Epithelial cell of esophagus (primary cell): Measurements from ENCODE around the gene PCED1B.
"Not testable (repeated sequence)": the region's sequence is repeated elsewhere in the genome, so short reads cannot be mapped to it uniquely, and the experiment has no call there.

Source experiments
- DNase-seq: peaks from one replicate; pipeline ENCODE4 v3.0.0; 2010; ENCODE audit warnings: low read depth
- H3K4me3 ChIP-seq: 2 replicates; pipeline ENCODE4 v1.5.1; 2011; ENCODE audit warnings: mild to moderate bottlenecking, low read length, control low read depth
- CTCF ChIP-seq: IDR thresholded peaks from 2 replicates; pipeline ENCODE4 v1.5.1; 2011; ENCODE audit warnings: low read depth, mild to moderate bottlenecking, low read length, control low read depth, inconsistent platforms; ENCODE audit not compliant: insufficient read depth; ENCODE audit errors: missing control alignments

The PCED1B gene

GRCh38 chr12:47053961-47054360, 25.5 kb upstream of the PCED1B start:
- no peak for DNase-seq
- H3K4me3 ChIP-seq, result no peak overlapping the region
- no peak for TF ChIP-seq CTCF

GRCh38 chr12:47054659-47055058, 24.8 kb upstream of the PCED1B start:
- no peak for DNase-seq
- H3K4me3 ChIP-seq, result no peak overlapping the region
- no peak for TF ChIP-seq CTCF

DNA sequence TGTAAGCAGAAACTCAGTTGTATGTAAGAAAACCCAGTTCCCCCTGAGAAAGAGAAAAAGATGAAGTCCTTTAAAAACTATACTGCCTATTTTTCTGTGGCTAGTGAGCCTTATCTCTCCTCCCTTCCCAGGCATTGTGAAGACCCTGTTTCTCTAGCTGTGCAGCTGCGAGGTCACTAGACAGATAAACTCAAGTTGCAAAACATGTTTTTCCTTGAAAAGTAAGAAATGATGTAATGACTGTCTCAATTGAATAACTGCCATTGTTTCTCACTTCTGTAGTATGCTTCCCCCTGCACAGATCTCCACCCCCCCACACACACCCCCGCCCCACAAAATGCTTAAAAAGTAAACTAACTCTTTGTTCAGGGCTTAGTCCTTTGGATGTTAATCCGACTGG, 23.6 kb upstream of the PCED1B start:
- H3K4me3 ChIP-seq, DNase-seq: not testable (repeated sequence)

- not testable (repeated sequence) for DNase-seq, H3K4me3 ChIP-seq
Observed at GRCh38 chr12:47056944-47057343, 22.5 kb upstream of the PCED1B start.

GRCh38 chr12:47058640-47059039, 20.8 kb upstream of the PCED1B start:
- H3K4me3 ChIP-seq, DNase-seq: not testable (repeated sequence)

DNA sequence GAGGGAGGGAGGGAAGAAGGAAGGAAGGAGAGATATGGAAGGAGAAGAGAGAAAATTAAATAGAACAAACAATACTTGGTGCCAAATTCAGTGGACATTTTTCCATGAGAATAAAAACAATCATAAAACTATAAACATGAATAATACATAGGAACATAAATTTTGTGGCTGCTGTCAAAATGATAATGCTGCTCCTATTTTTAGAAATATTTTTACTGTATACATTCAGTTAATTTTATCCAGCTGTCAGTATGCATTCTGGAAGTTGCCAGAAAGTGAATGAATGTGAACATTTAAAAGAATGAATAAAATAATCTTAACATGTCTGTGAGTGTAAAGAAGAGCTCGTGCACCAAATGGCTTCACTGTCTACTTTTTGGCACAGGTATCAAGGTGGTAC, 13.9 kb upstream of the PCED1B start:
- TF ChIP-seq CTCF, result no peak
- DNase-seq, result no peak
- H3K4me3 ChIP-seq, result no peak overlapping the region

DNA sequence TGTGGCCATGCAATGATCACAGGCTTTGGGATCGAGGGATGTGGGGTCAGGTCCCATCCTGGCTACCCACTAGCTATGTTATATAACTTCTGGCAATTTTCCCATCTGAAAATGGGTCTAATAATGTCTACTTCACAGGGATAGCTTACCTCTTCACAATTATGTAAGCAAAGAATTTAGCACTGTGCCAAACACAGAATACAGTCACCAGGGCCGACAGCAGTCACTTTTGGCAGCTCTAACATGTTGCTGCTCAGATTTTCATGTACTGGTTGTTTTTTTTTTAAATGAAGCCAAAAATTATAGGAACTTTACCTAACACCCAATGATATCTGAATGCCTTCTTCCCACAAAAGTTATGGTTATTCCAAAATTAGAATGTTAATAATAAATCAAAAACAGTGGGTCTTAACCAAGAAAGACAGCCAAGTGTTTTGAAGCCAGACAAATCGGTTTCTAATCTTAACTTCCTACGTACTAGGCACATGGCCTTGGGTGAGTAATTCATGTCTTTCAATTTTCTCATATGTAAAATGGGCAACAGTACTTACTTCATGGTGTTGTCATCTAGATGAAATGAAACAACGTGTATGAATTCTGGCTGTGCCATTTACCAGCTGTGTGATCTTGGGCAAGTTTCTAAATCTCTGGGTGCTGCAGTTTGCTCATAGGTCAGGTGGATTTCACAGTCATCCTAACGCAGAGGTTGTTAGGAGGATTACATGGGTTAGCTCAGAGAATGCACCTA, 13.0 kb upstream of the PCED1B start:
- TF ChIP-seq CTCF, result no peak
- H3K4me3 ChIP-seq, result no peak overlapping the region
- peak; percentile 59 for DNase-seq

DNA sequence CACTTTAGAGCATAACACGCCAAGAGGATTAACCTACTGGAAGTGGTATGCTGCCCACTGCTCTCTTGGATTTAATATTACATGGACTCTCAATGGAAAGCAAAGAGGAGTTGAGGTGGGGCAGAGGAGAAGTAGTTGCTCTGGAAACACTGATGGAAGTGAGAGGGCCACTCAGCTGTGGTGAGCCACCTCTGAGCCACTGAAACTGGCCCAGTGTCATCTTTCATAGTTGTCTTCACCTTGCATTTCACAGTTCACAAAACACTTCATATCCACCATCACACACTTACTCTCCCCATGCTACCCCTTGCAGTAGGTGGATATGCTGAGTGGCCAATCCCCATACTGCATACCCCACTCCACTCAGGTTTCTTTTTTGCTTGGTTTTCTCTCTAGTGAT, 12.2 kb upstream of the PCED1B start:
- DNase-seq, result no peak
- no peak overlapping the region for H3K4me3 ChIP-seq
- no peak for TF ChIP-seq CTCF
